IMR-90 (cell line): ENCODE data around the gene MAPK11. TPM values are rescaled to one million over a fixed set of nuclear protein-coding genes. Genes with fewer than 3 reads are reported as not detected.
A peak's percentile ranks its signal among the peaks of the same experiment; 100 is the strongest.

Experiments used
- ATAC-seq: fragments of 200-7000 bp; cut with Tn5 transposase; 2 replicates; pipeline ENCODE4 v1.9.1; 2020; ENCODE audit warnings: low read depth, mild to moderate bottlenecking, moderate library complexity
- BruUV-seq: library from RNA; stranded (reverse); fragments of 400-500 nt; replicated peaks from 2 replicates; lab custom pipeline; 2021; lab: Mats Ljungman, UMichigan
- CTCF ChIA-PET: fragments of 300-600 bp; formaldehyde crosslinking; extraction: SDS; loops from one replicate; lab custom pipeline; 2021; ENCODE audit warnings: antibody characterized with exemption; lab: Yijun Ruan, JAX
- POLR2A ChIA-PET: fragments of 300-600 bp; sonication (Branson Sonifier 250); formaldehyde crosslinking; loops from one replicate; lab custom pipeline; 2022; ENCODE audit warnings: antibody characterized with exemption; ENCODE audit not compliant: unreplicated experiment; lab: Charles Lee
- DNase-seq: peaks from one replicate; pipeline ENCODE4 v3.0.0; 2013
- H2AFZ ChIP-seq: replicated peaks from 2 replicates; pipeline ENCODE3; 2013; ENCODE audit warnings: low read length, mild to moderate bottlenecking; ENCODE audit not compliant: poor library complexity
- H2AK5ac ChIP-seq: 2 replicates; pipeline ENCODE4 v1.6.1; 2013; ENCODE audit warnings: low read depth, low read length, inconsistent platforms
- H2AK9ac ChIP-seq: replicated peaks from 2 replicates; pipeline ENCODE3; 2013; ENCODE audit warnings: mild to moderate bottlenecking, low read depth, low read length, moderate library complexity; ENCODE audit not compliant: poor library complexity
- H2BK120ac ChIP-seq: 2 replicates; pipeline ENCODE4 v1.6.1; 2013; ENCODE audit warnings: low read depth, low read length, inconsistent platforms
- H2BK15ac ChIP-seq: 3 replicates; pipeline ENCODE4 v1.6.1; 2013; ENCODE audit warnings: low read depth, low read length, inconsistent platforms
- H2BK20ac ChIP-seq: 2 replicates; pipeline ENCODE4 v1.6.1; 2013; ENCODE audit warnings: low read depth, mild to moderate bottlenecking, inconsistent platforms, low read length, moderate library complexity
- H2BK5ac ChIP-seq: 2 replicates; pipeline ENCODE4 v1.6.1; 2013; ENCODE audit warnings: mild to moderate bottlenecking, low read depth, low read length, inconsistent platforms; ENCODE audit not compliant: poor library complexity, severe bottlenecking
- H3K14ac ChIP-seq: replicated peaks from 2 replicates; pipeline ENCODE4 v1.6.1; 2013; ENCODE audit warnings: low read depth, low read length, inconsistent platforms
- H3K18ac ChIP-seq: 2 replicates; pipeline ENCODE4 v1.6.1; 2013; ENCODE audit warnings: low read depth, low read length, control low read depth
- H3K23ac ChIP-seq: 2 replicates; pipeline ENCODE4 v1.6.1; 2013; ENCODE audit warnings: low read depth, low read length, inconsistent platforms
- H3K27ac ChIP-seq: 2 replicates; pipeline ENCODE4 v1.5.1; 2013; ENCODE audit warnings: mild to moderate bottlenecking, control low read depth, low read length; ENCODE audit not compliant: insufficient read depth
- H3K27me3 ChIP-seq: 2 replicates; pipeline ENCODE4 v1.6.1; 2013; ENCODE audit warnings: low read length; ENCODE audit not compliant: control insufficient read depth, insufficient read depth
- H3K36me3 ChIP-seq: 2 replicates; pipeline ENCODE4 v1.6.1; 2013; ENCODE audit warnings: low read length, mixed read lengths; ENCODE audit not compliant: control insufficient read depth, insufficient read depth
- H3K4ac ChIP-seq: 2 replicates; pipeline ENCODE4 v1.6.1; 2013; ENCODE audit warnings: low read depth, low read length, inconsistent platforms
- H3K4me1 ChIP-seq: 2 replicates; pipeline ENCODE4 v1.6.1; 2013; ENCODE audit warnings: low read length, mixed read lengths; ENCODE audit not compliant: control insufficient read depth, insufficient read depth
- H3K4me2 ChIP-seq: 2 replicates; pipeline ENCODE4 v1.6.1; 2013; ENCODE audit warnings: low read depth, mild to moderate bottlenecking, control low read depth, low read length, moderate library complexity
- H3K4me3 ChIP-seq: 2 replicates; pipeline ENCODE4 v1.5.1; 2013; ENCODE audit warnings: low read depth, mild to moderate bottlenecking, control low read depth, low read length, moderate library complexity; ENCODE audit not compliant: insufficient read depth
- H3K56ac ChIP-seq: 2 replicates; pipeline ENCODE4 v1.6.1; 2013; ENCODE audit warnings: low read length, inconsistent platforms; ENCODE audit not compliant: insufficient read depth; ENCODE audit errors: extremely low read depth
- H3K79me1 ChIP-seq, 2 experiments: 2 replicates each; pipeline ENCODE4 v1.6.1; 2013; ENCODE audit warnings: low read length in 2 of 2, inconsistent platforms in 1 of 2, low read depth in 1 of 2
- H3K9ac ChIP-seq: 2 replicates; pipeline ENCODE4 v1.6.1; 2013; ENCODE audit warnings: low read depth, low read length, control low read depth
- H3K9me1 ChIP-seq: 2 replicates; pipeline ENCODE4 v1.6.1; 2013; ENCODE audit warnings: low read length, inconsistent platforms; ENCODE audit not compliant: insufficient read depth
- H3K9me3 ChIP-seq: 2 replicates; pipeline ENCODE4 v1.6.1; 2013; ENCODE audit warnings: low read length; ENCODE audit not compliant: control insufficient read depth, insufficient read depth
- H4K20me1 ChIP-seq: 2 replicates; pipeline ENCODE4 v1.6.1; 2013; ENCODE audit warnings: low read length, inconsistent platforms; ENCODE audit not compliant: insufficient read depth
- H4K5ac ChIP-seq: 2 replicates; pipeline ENCODE4 v1.6.1; 2013; ENCODE audit warnings: mild to moderate bottlenecking, low read depth, low read length, control low read depth
- H4K8ac ChIP-seq, 2 experiments: 2 replicates each; pipeline ENCODE4 v1.6.1; 2013; ENCODE audit warnings: low read depth in 2 of 2, low read length in 2 of 2, control low read depth in 1 of 2, inconsistent platforms in 1 of 2
- H4K91ac ChIP-seq: 2 replicates; pipeline ENCODE4 v1.6.1; 2013; ENCODE audit warnings: low read depth, low read length, inconsistent platforms; ENCODE audit not compliant: insufficient read depth
- CEBPB ChIP-seq: IDR thresholded peaks from 2 replicates; pipeline ENCODE4 v1.6.1; 2012; ENCODE audit warnings: low read depth, low read length, improper control_type of control experiment
- CHD1 ChIP-seq: IDR thresholded peaks from 2 replicates; pipeline ENCODE4 v1.6.1; 2012; ENCODE audit warnings: low read depth, low read length, improper control_type of control experiment
- CTCF ChIP-seq: conservative IDR thresholded peaks from 2 replicates; pipeline ENCODE4 v1.5.1; 2012; ENCODE audit warnings: mild to moderate bottlenecking, low read depth, low read length, improper control_type of control experiment
- ELK1 ChIP-seq: fragments of 150-350 bp; IDR thresholded peaks from 2 replicates; pipeline ENCODE4 v1.6.1; 2016; ENCODE audit warnings: low read depth, mild to moderate bottlenecking, low read length, moderate library complexity, borderline replicate concordance
- FOS ChIP-seq: fragments of 150-350 bp; IDR thresholded peaks from 2 replicates; pipeline ENCODE4 v1.6.1; 2016; ENCODE audit warnings: low read depth, low read length
- MAFK ChIP-seq: IDR thresholded peaks from 2 replicates; pipeline ENCODE4 v1.6.1; 2012; ENCODE audit warnings: low read depth, low read length, improper control_type of control experiment
- MXI1 ChIP-seq: IDR thresholded peaks from 2 replicates; pipeline ENCODE4 v1.6.1; 2012; ENCODE audit warnings: low read depth, mild to moderate bottlenecking, low read length, moderate library complexity, borderline replicate concordance
- NFE2L2 ChIP-seq: fragments of 150-350 bp; IDR thresholded peaks from 2 replicates; pipeline ENCODE4 v1.6.1; 2016; ENCODE audit warnings: low read depth, mild to moderate bottlenecking, low read length
- POLR2A ChIP-seq: IDR thresholded peaks from 2 replicates; pipeline ENCODE4 v1.6.1; 2012; ENCODE audit warnings: mild to moderate bottlenecking, low read depth, low read length
- RAD21 ChIP-seq: IDR thresholded peaks from 2 replicates; pipeline ENCODE4 v1.6.1; 2012; ENCODE audit warnings: low read length, improper control_type of control experiment
- RCOR1 ChIP-seq: IDR thresholded peaks from 2 replicates; pipeline ENCODE4 v1.6.1; 2012; ENCODE audit warnings: mild to moderate bottlenecking, low read length, improper control_type of control experiment; ENCODE audit not compliant: insufficient replicate concordance
- RFX5 ChIP-seq: IDR thresholded peaks from 2 replicates; pipeline ENCODE4 v1.8.0; 2012; ENCODE audit warnings: low read depth, mild to moderate bottlenecking, low read length, moderate library complexity
- SMC3 ChIP-seq: fragments of 150-350 bp; IDR thresholded peaks from 2 replicates; pipeline ENCODE4 v1.6.1; 2016; ENCODE audit warnings: low read depth, mild to moderate bottlenecking, antibody characterized with exemption, low read length, moderate library complexity
- WGBS, 2 experiments: methylation state at CpG; one replicate each; pipeline versions ENCODE4 v1.1.5 to v1.1.7; 2013; ENCODE audit warnings: missing lambda C conversion rate in 2 of 2; ENCODE audit not compliant: insufficient read length in 1 of 2; ENCODE audit errors: extremely low coverage in 2 of 2; 5-methylcytosine and 5-hydroxymethylcytosine counted together
- dilution Hi-C: fragments of 300-500 bp; cut with HindIII; formaldehyde crosslinking; loops from one replicate; pipeline ENCODE4 v1.14.3; 2018; ENCODE audit warnings: low sequenced_read_pairs; ENCODE audit not compliant: unreplicated experiment
- in situ Hi-C: fragments of 300-500 bp; cut with MboI; formaldehyde crosslinking; loops from 3 replicates; pipeline ENCODE4 v1.14.3; 2019; ENCODE audit warnings: low sequenced_read_pairs, inconsistent platforms, mixed read lengths
- intact Hi-C: fragments of 100-400 bp; cut with micrococcal nuclease; formaldehyde crosslinking; loops from 2 replicates; pipeline ENCODE4 v1.10.0; 2022
- polyA plus RNA-seq, 3 experiments: library from polyadenylated mRNA; depleted of rRNA; stranded (reverse); fragments of >200 nt; gene quantifications; 2 replicates each; pipeline ENCODE4 v1.2.3, GENCODE V29; 2012; ENCODE audit warnings: low replicate concordance in 1 of 3
- total RNA-seq: library from RNA; depleted of rRNA; stranded (reverse); fragments of >200 nt; gene quantifications from 2 replicates; pipeline ENCODE4 v1.2.3, GENCODE V29; 2012

The MAPK11 gene
- total and polyA plus RNA-seq, 2 of the 4 experiments (the other 2 are of a cell fraction): 8.1 to 14.4 TPM

- BruUV-seq: no TSS peak
- TF ChIP-seq MAFK (no peak), MXI1 (no peak), FOS (no peak), CTCF (peak; percentile 71), CHD1 (no peak), RAD21 (peak; percentile 76), SMC3 (peak; percentile 60), NFE2L2 (no peak), RCOR1 (no peak), ELK1 (no peak), POLR2A (no peak), RFX5 (no peak), CEBPB (no peak)
Measured at GRCh38 chr22:50252082-50253045, 17.8 kb downstream of the MAPK11 start.

More at GRCh38 chr22:50252082-50253045, 17.8 kb downstream of the MAPK11 start:
- H3K9me3 ChIP-seq: no peaks in the 10 kb centered on the region
- peak overlapping the region; percentile 26 for H2AFZ ChIP-seq
- H2AK5ac ChIP-seq: peak overlapping the region; percentile 61; the same call in 1 of the 2 replicates
- H3K9ac ChIP-seq: no peak overlapping the region
- no peak overlapping the region for H3K4me2 ChIP-seq
- no peaks in the 10 kb centered on the region for H3K27me3 ChIP-seq
- ChIA-PET CTCF (interaction anchor here (0.8 kb wide), 1 partner anchor 114 kb away, joined by 3 read pairs; no protein-coding TSS in a partner anchor), POLR2A (no interaction called here)
- H2BK20ac ChIP-seq: no peak overlapping the region
- H3K14ac ChIP-seq: no peak overlapping the region
- no peak overlapping the region for H2BK15ac ChIP-seq
- peaks cover 19% of the 10 kb centered on the region for H4K20me1 ChIP-seq
- no peak overlapping the region for H3K18ac ChIP-seq
- H3K4ac ChIP-seq: no peak overlapping the region
- ATAC-seq (peak; percentile 57), DNase-seq (peak; percentile 52)
- H2AK9ac ChIP-seq: peak overlapping the region; percentile 94
- H3K23ac ChIP-seq: no peak overlapping the region
- no peak overlapping the region; a peak in 1 of 4 replicates for H4K8ac ChIP-seq
- in situ Hi-C loops (loop anchor here (5.0 kb wide), 1 partner anchor 75 kb away; the partner anchor contains the start of gene DENND6B), intact Hi-C loops (loop anchor here (1.0 to 2.0 kb wide), 2 partner anchors 74 to 90 kb away; partner anchors contain the start of gene DENND6B), dilution Hi-C loops (no loop called here)
- peaks cover 12% of the 10 kb centered on the region for H3K4me1 ChIP-seq
- H2BK120ac ChIP-seq: no peak overlapping the region
- H4K91ac ChIP-seq: no peak overlapping the region
- peaks cover 40% of the 10 kb centered on the region for H3K36me3 ChIP-seq
- H3K9me1 ChIP-seq: 0 out of 2 replicates have a peak, but pooled peaks cover 3% of the 10 kb centered on the region
- WGBS, 2 experiments: 69% methylated on average over 4 of the region's 25 CpGs; no CpG with 5 or more reads in 1 of the 2 experiments
- H3K4me3 ChIP-seq: no peak overlapping the region
- no peak overlapping the region for H2BK5ac ChIP-seq
- H4K5ac ChIP-seq: no peak overlapping the region
- no peak overlapping the region for H3K56ac ChIP-seq
- H3K27ac ChIP-seq: no peak overlapping the region
- H3K79me1 ChIP-seq: peaks cover 9 to 27% of the 10 kb centered on the region in 2 experiments; a peak in 3 of 4 replicates
